SK-N-SH (cell line): ENCODE measurements around the gene SMAGP. TPM values are rescaled to one million over a fixed set of nuclear protein-coding genes. Genes with fewer than 3 reads are reported as not detected.

Experiments used
- CTCF ChIA-PET: fragments of 300-600, 350-600 bp; formaldehyde crosslinking; extraction: SDS; loops from one replicate; lab custom pipeline; 2021; lab: Yijun Ruan, JAX
- POLR2A ChIA-PET: fragments of 350-600 bp; sonication (Branson Sonifier 250); formaldehyde crosslinking; extraction: SDS; loops from one replicate; lab custom pipeline; 2020; ENCODE audit warnings: antibody characterized with exemption, inconsistent platforms; lab: Yijun Ruan, JAX
- DNase-seq: peaks from one replicate; pipeline ENCODE4 v3.0.0; 2012
- H2AFZ ChIP-seq: fragments of 200-600 bp; sonication (generic); 2 replicates; pipeline ENCODE4 v1.8.1; 2016; ENCODE audit warnings: antibody characterized with exemption, mild to moderate bottlenecking, low read depth
- H3F3A ChIP-seq: fragments of 200-600 bp; sonication (generic); replicated peaks from 2 replicates; pipeline ENCODE3; 2016; ENCODE audit warnings: antibody characterized with exemption, mild to moderate bottlenecking; ENCODE audit not compliant: insufficient read depth
- H3K27ac ChIP-seq, 2 experiments: fragments of 200-500 bp in 1 of 2; fragments of 200-600 bp in 1 of 2; sonication (Bioruptor generic) in 1 of 2; sonication (generic), shearing (Covaris generic) in 1 of 2; 2 replicates each; pipeline versions ENCODE4 v1.5.1 to v1.6.1; 2014 to 2016; ENCODE audit warnings: low read depth in 2 of 2, inconsistent platforms in 1 of 2, low read length in 1 of 2, mild to moderate bottlenecking in 1 of 2, mixed read lengths in 1 of 2
- H3K27me3 ChIP-seq: fragments of 200-600 bp; sonication (generic), shearing (Covaris generic); 2 replicates; pipeline ENCODE4 v1.6.1; 2016; ENCODE audit warnings: mixed run types; ENCODE audit not compliant: insufficient read depth
- H3K36me3 ChIP-seq, 2 experiments: fragments of 200-500 bp in 1 of 2; fragments of 200-600 bp in 1 of 2; sonication (Bioruptor generic) in 1 of 2; sonication (generic) in 1 of 2; replicated peaks in 1 of 2; 2 replicates each; pipeline versions ENCODE3 to v1.5.1; 2014 to 2016; ENCODE audit warnings: low read length in 1 of 2, mild to moderate bottlenecking in 1 of 2; ENCODE audit not compliant: insufficient read depth in 2 of 2, control insufficient read depth in 1 of 2
- H3K4me1 ChIP-seq, 2 experiments: fragments of 200-500 bp in 1 of 2; fragments of 200-600 bp in 1 of 2; sonication (Bioruptor generic) in 1 of 2; sonication (generic), shearing (Covaris generic) in 1 of 2; 2 replicates each; pipeline versions ENCODE4 v1.5.1 to v1.6.1; 2014 to 2016; ENCODE audit warnings: low read depth in 1 of 2, low read length in 1 of 2, mixed run types in 1 of 2; ENCODE audit not compliant: insufficient read depth in 2 of 2, control insufficient read depth in 1 of 2
- H3K4me2 ChIP-seq: fragments of 200-600 bp; sonication (generic), shearing (Covaris generic); 2 replicates; pipeline ENCODE4 v1.6.1; 2017; ENCODE audit warnings: mixed run types
- H3K4me3 ChIP-seq, 2 experiments: fragments of 200-500 bp in 1 of 2; fragments of 200-600 bp in 1 of 2; sonication (Bioruptor generic) in 1 of 2; sonication (generic), shearing (Covaris generic) in 1 of 2; 2 replicates each; pipeline versions ENCODE4 v1.5.1 to v1.8.1; 2014 to 2016; ENCODE audit warnings: low read depth in 2 of 2, inconsistent platforms in 1 of 2, low read length in 1 of 2, mild to moderate bottlenecking in 1 of 2, mixed read lengths in 1 of 2, moderate library complexity in 1 of 2
- H3K79me2 ChIP-seq: fragments of 200-600 bp; sonication (generic); 2 replicates; pipeline ENCODE4 v1.8.1; 2017; ENCODE audit warnings: mild to moderate bottlenecking; ENCODE audit not compliant: insufficient read depth
- H3K9ac ChIP-seq: fragments of 200-600 bp; sonication (generic); 2 replicates; pipeline ENCODE4 v1.6.1; 2017; ENCODE audit warnings: mixed run types
- H3K9me2 ChIP-seq: fragments of 200-600 bp; sonication (generic); 2 replicates; pipeline ENCODE4 v1.6.1; 2017; ENCODE audit warnings: mixed run types
- H3K9me3 ChIP-seq: fragments of 200-600 bp; sonication (generic); 2 replicates; pipeline ENCODE4 v1.6.1; 2017; ENCODE audit warnings: mixed run types, mild to moderate bottlenecking, moderate library complexity
- H4K20me1 ChIP-seq: fragments of 200-600 bp; sonication (generic); 2 replicates; pipeline ENCODE4 v1.6.1; 2017; ENCODE audit warnings: mild to moderate bottlenecking, mixed run types; ENCODE audit not compliant: insufficient read depth
- CHD2 ChIP-seq: fragments of 150-350 bp; IDR thresholded peaks from 2 replicates; pipeline ENCODE4 v1.6.1; 2018; ENCODE audit warnings: low read length; ENCODE audit not compliant: partially characterized antibody
- EZH2phosphoT487 ChIP-seq: fragments of 200-600 bp; sonication (generic); IDR thresholded peaks from 2 replicates; pipeline ENCODE4 v1.6.1; 2017; ENCODE audit warnings: low read depth, mixed run types, mild to moderate bottlenecking, antibody characterized with exemption, moderate library complexity, borderline replicate concordance
- FOSL2 ChIP-seq: IDR thresholded peaks from 2 replicates; pipeline ENCODE4 v1.4.0; 2012; ENCODE audit warnings: low read depth, mild to moderate bottlenecking, moderate library complexity, borderline replicate concordance
- FOXJ3 ChIP-seq: sonication (generic); formaldehyde crosslinking; IDR thresholded peaks from 2 replicates; pipeline ENCODE4 v1.5.1; 2020; ENCODE audit warnings: mild to moderate bottlenecking, missing genetic modification reagents
- JUND ChIP-seq: IDR thresholded peaks from 2 replicates; pipeline ENCODE4 v1.4.0; 2012
- MAX ChIP-seq: IDR thresholded peaks from 2 replicates; pipeline ENCODE4 v1.4.0; 2012; ENCODE audit warnings: low read depth
- MXI1 ChIP-seq: IDR thresholded peaks from 2 replicates; pipeline ENCODE4 v1.6.1; 2012; ENCODE audit warnings: mild to moderate bottlenecking, low read depth, low read length, improper control_type of control experiment
- NRF1 ChIP-seq: IDR thresholded peaks from 2 replicates; pipeline ENCODE4 v1.6.1; 2012; ENCODE audit warnings: low read depth, mild to moderate bottlenecking, low read length
- PBX3 ChIP-seq: IDR thresholded peaks from 2 replicates; pipeline ENCODE4; 2012
- POLR2AphosphoS5 ChIP-seq: IDR thresholded peaks from 2 replicates; pipeline ENCODE4 v1.6.1; 2012; ENCODE audit warnings: low read depth, low read length
- RAD21 ChIP-seq: IDR thresholded peaks from 2 replicates; pipeline ENCODE4 v1.6.1; 2012; ENCODE audit warnings: mild to moderate bottlenecking, low read length
- REST ChIP-seq: IDR thresholded peaks from 2 replicates; pipeline ENCODE4 v1.6.1; 2012; ENCODE audit warnings: mild to moderate bottlenecking, low read depth, low read length, moderate library complexity
- RXRA ChIP-seq: IDR thresholded peaks from 2 replicates; pipeline ENCODE4 v1.4.0; 2012; ENCODE audit warnings: low read depth, mild to moderate bottlenecking, borderline replicate concordance
- SIN3A ChIP-seq: IDR thresholded peaks from 2 replicates; pipeline ENCODE4 v1.6.1; 2012; ENCODE audit warnings: low read depth, mild to moderate bottlenecking, low read length, moderate library complexity, borderline replicate concordance
- SMC3 ChIP-seq: IDR thresholded peaks from 2 replicates; pipeline ENCODE4 v1.6.1; 2012; ENCODE audit warnings: low read depth, low read length, improper control_type of control experiment
- TAF1 ChIP-seq: IDR thresholded peaks from 2 replicates; pipeline ENCODE4 v1.6.1; 2012; ENCODE audit warnings: low read depth, mild to moderate bottlenecking, low read length, moderate library complexity, borderline replicate concordance
- YY1 ChIP-seq: IDR thresholded peaks from 2 replicates; pipeline ENCODE4 v1.4.0; 2012; ENCODE audit warnings: low read depth, mild to moderate bottlenecking
- ZBTB33 ChIP-seq: IDR thresholded peaks from 2 replicates; pipeline ENCODE4 v1.4.0; 2012; ENCODE audit warnings: low read depth, borderline replicate concordance
- WGBS: methylation state at CpG from one replicate; pipeline ENCODE4 v1.1.6; 2017; ENCODE audit warnings: low lambda C conversion rate; 5-methylcytosine and 5-hydroxymethylcytosine counted together
- polyA plus RNA-seq, 3 experiments: library from polyadenylated mRNA; depleted of rRNA; stranded (reverse); fragments of >200 nt; gene quantifications; 2 replicates each; pipeline ENCODE4 v1.2.3, GENCODE V29; 2012

SMAGP gene
- polyA plus RNA-seq, 1 of the 3 experiments (the other 2 are of a cell fraction): 26.3 TPM

GRCh38 chr12:51202718-51203117 is 67.5 kb downstream of the SMAGP start:
- Histone ChIP-seq H4K20me1 (no peaks in the 10 kb centered on the region), H3K4me1 (no peaks in the 10 kb centered on the region), H3K27me3 (no peaks in the 10 kb centered on the region), H3K4me2 (no peak overlapping the region), H3K9me3 (no peaks in the 10 kb centered on the region), H3K9me2 (no peaks in the 10 kb centered on the region), H2AFZ (no peak overlapping the region), H3K9ac (no peak overlapping the region), H3K79me2 (no peaks in the 10 kb centered on the region), H3K4me3 (no peak overlapping the region), H3K27ac (no peak overlapping the region), H3F3A (no peaks in the 10 kb centered on the region), H3K36me3 (no peaks in the 10 kb centered on the region)
- TF ChIP-seq PBX3: no peak
- no peak for TF ChIP-seq SMC3
- no peak for TF ChIP-seq POLR2AphosphoS5
- TF ChIP-seq YY1: no peak
- no peak for TF ChIP-seq NRF1
- TF ChIP-seq EZH2phosphoT487: no peak
- TF ChIP-seq JUND: no peak
- TF ChIP-seq ZBTB33: no peak
- no peak for TF ChIP-seq RAD21
- no peak for TF ChIP-seq TAF1
- TF ChIP-seq FOSL2: no peak
- no peak for TF ChIP-seq SIN3A
- no peak for TF ChIP-seq FOXJ3
- no peak for TF ChIP-seq MAX
- TF ChIP-seq REST: no peak
- no peak for TF ChIP-seq MXI1
- no peak for TF ChIP-seq RXRA
- TF ChIP-seq CHD2: no peak
- no peak for DNase-seq
- 84% methylated on average over 5 of the region's 5 CpGs for WGBS
- ChIA-PET POLR2A (no interaction called here), CTCF (no interaction called here)
